GM23338 (cell line): ENCODE results near the gene BRD7.

Source experiments
- CREB1 ChIP-seq: fragments of 250-450 bp; sonication (Bioruptor Pico); IDR thresholded peaks from 2 replicates; pipeline ENCODE4 v1.5.0; 2020; ENCODE audit warnings: low read depth, mild to moderate bottlenecking, moderate library complexity
- EZH2 ChIP-seq: fragments of 200-600 bp; sonication (generic); IDR thresholded peaks from one replicate; pipeline ENCODE4 v1.8.0; 2017; ENCODE audit warnings: antibody characterized with exemption, mild to moderate bottlenecking, low read depth; ENCODE audit not compliant: unreplicated experiment
- EZH2phosphoT487 ChIP-seq: fragments of 200-600 bp; sonication (generic); IDR thresholded peaks from one replicate; pipeline ENCODE4 v1.8.1; 2018; ENCODE audit warnings: antibody characterized with exemption; ENCODE audit not compliant: unreplicated experiment
- JUNB ChIP-seq: IDR thresholded peaks from one replicate; pipeline ENCODE4 v1.6.1; 2016; ENCODE audit warnings: antibody characterized with exemption; ENCODE audit not compliant: unreplicated experiment
- POLR2AphosphoS5 ChIP-seq: IDR thresholded peaks from 2 replicates; pipeline ENCODE4 v1.6.1; 2016; ENCODE audit warnings: antibody characterized with exemption, low read depth
- STAT1 ChIP-seq: IDR thresholded peaks from one replicate; pipeline ENCODE4 v1.6.1; 2016; ENCODE audit warnings: antibody characterized with exemption; ENCODE audit not compliant: unreplicated experiment
- ZNF331 ChIP-seq: fragments of 250-450 bp; sonication (Bioruptor Pico); IDR thresholded peaks from 2 replicates; pipeline ENCODE4 v1.5.0; 2020; ENCODE audit warnings: low read depth, mild to moderate bottlenecking, moderate library complexity
- TF ChIP-seq, protein P1 (sequence below), 2 experiments: fragments of 200-600 bp in 1 of 2; sonication (generic) in 1 of 2; conservative IDR thresholded peaks; 2 replicates each; pipeline versions ENCODE4 v1.5.1 to v1.6.1; 2016 to 2017; ENCODE audit warnings: antibody characterized with exemption in 2 of 2, low read depth in 2 of 2, mild to moderate bottlenecking in 2 of 2, moderate library complexity in 1 of 2
- TF ChIP-seq, protein P2 (sequence below): IDR thresholded peaks from one replicate; pipeline ENCODE4 v1.6.1; 2018; ENCODE audit warnings: antibody characterized with exemption; ENCODE audit not compliant: unreplicated experiment
- TF ChIP-seq, protein P3 (sequence below): IDR thresholded peaks from 2 replicates; pipeline ENCODE4 v1.6.1; 2016; ENCODE audit warnings: antibody characterized with exemption
- TF ChIP-seq, protein P4 (sequence below): fragments of 250-450 bp; sonication (Bioruptor Pico); IDR thresholded peaks from 2 replicates; pipeline ENCODE4 v1.5.0; 2020; ENCODE audit warnings: mild to moderate bottlenecking, moderate library complexity

DNA sequence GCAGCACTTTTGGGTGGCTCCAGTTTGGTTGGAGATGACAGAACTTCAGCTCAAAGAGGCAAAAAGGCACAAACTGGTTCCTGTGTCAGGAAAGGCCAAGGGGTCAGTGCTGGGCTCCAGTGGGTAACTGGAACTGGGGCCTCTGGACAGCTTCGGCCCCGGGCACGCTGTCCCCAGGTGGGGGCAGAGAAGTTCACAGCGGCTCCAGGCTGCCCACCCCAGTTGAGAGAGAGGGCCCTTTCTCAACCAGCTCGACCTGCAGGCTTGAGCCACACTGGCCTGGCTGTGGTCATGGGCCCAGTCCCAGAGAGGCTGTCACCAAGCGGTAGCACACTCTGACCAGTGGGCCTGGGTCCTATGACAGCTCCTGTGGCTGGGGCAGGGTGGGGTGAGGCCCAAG, 77.9 kb downstream of the BRD7 start:
- TF ChIP-seq POLR2AphosphoS5 (no peak), ZNF331 (CRISPR knock-in tag) (no peak), CREB1 (no peak), EZH2 (no peak), EZH2phosphoT487 (no peak), JUNB (no peak), STAT1 (no peak)
- TF ChIP-seq, protein P1, sequence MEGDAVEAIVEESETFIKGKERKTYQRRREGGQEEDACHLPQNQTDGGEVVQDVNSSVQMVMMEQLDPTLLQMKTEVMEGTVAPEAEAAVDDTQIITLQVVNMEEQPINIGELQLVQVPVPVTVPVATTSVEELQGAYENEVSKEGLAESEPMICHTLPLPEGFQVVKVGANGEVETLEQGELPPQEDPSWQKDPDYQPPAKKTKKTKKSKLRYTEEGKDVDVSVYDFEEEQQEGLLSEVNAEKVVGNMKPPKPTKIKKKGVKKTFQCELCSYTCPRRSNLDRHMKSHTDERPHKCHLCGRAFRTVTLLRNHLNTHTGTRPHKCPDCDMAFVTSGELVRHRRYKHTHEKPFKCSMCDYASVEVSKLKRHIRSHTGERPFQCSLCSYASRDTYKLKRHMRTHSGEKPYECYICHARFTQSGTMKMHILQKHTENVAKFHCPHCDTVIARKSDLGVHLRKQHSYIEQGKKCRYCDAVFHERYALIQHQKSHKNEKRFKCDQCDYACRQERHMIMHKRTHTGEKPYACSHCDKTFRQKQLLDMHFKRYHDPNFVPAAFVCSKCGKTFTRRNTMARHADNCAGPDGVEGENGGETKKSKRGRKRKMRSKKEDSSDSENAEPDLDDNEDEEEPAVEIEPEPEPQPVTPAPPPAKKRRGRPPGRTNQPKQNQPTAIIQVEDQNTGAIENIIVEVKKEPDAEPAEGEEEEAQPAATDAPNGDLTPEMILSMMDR (conservative IDR thresholded peaks at IDR 0.05; ENCODE audit: low read depth in 2 of 2), result no peak
- TF ChIP-seq, protein P2, sequence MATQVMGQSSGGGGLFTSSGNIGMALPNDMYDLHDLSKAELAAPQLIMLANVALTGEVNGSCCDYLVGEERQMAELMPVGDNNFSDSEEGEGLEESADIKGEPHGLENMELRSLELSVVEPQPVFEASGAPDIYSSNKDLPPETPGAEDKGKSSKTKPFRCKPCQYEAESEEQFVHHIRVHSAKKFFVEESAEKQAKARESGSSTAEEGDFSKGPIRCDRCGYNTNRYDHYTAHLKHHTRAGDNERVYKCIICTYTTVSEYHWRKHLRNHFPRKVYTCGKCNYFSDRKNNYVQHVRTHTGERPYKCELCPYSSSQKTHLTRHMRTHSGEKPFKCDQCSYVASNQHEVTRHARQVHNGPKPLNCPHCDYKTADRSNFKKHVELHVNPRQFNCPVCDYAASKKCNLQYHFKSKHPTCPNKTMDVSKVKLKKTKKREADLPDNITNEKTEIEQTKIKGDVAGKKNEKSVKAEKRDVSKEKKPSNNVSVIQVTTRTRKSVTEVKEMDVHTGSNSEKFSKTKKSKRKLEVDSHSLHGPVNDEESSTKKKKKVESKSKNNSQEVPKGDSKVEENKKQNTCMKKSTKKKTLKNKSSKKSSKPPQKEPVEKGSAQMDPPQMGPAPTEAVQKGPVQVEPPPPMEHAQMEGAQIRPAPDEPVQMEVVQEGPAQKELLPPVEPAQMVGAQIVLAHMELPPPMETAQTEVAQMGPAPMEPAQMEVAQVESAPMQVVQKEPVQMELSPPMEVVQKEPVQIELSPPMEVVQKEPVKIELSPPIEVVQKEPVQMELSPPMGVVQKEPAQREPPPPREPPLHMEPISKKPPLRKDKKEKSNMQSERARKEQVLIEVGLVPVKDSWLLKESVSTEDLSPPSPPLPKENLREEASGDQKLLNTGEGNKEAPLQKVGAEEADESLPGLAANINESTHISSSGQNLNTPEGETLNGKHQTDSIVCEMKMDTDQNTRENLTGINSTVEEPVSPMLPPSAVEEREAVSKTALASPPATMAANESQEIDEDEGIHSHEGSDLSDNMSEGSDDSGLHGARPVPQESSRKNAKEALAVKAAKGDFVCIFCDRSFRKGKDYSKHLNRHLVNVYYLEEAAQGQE, result no peak
- TF ChIP-seq, protein P3, sequence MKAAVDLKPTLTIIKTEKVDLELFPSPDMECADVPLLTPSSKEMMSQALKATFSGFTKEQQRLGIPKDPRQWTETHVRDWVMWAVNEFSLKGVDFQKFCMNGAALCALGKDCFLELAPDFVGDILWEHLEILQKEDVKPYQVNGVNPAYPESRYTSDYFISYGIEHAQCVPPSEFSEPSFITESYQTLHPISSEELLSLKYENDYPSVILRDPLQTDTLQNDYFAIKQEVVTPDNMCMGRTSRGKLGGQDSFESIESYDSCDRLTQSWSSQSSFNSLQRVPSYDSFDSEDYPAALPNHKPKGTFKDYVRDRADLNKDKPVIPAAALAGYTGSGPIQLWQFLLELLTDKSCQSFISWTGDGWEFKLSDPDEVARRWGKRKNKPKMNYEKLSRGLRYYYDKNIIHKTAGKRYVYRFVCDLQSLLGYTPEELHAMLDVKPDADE, result no peak
- TF ChIP-seq, protein P4, sequence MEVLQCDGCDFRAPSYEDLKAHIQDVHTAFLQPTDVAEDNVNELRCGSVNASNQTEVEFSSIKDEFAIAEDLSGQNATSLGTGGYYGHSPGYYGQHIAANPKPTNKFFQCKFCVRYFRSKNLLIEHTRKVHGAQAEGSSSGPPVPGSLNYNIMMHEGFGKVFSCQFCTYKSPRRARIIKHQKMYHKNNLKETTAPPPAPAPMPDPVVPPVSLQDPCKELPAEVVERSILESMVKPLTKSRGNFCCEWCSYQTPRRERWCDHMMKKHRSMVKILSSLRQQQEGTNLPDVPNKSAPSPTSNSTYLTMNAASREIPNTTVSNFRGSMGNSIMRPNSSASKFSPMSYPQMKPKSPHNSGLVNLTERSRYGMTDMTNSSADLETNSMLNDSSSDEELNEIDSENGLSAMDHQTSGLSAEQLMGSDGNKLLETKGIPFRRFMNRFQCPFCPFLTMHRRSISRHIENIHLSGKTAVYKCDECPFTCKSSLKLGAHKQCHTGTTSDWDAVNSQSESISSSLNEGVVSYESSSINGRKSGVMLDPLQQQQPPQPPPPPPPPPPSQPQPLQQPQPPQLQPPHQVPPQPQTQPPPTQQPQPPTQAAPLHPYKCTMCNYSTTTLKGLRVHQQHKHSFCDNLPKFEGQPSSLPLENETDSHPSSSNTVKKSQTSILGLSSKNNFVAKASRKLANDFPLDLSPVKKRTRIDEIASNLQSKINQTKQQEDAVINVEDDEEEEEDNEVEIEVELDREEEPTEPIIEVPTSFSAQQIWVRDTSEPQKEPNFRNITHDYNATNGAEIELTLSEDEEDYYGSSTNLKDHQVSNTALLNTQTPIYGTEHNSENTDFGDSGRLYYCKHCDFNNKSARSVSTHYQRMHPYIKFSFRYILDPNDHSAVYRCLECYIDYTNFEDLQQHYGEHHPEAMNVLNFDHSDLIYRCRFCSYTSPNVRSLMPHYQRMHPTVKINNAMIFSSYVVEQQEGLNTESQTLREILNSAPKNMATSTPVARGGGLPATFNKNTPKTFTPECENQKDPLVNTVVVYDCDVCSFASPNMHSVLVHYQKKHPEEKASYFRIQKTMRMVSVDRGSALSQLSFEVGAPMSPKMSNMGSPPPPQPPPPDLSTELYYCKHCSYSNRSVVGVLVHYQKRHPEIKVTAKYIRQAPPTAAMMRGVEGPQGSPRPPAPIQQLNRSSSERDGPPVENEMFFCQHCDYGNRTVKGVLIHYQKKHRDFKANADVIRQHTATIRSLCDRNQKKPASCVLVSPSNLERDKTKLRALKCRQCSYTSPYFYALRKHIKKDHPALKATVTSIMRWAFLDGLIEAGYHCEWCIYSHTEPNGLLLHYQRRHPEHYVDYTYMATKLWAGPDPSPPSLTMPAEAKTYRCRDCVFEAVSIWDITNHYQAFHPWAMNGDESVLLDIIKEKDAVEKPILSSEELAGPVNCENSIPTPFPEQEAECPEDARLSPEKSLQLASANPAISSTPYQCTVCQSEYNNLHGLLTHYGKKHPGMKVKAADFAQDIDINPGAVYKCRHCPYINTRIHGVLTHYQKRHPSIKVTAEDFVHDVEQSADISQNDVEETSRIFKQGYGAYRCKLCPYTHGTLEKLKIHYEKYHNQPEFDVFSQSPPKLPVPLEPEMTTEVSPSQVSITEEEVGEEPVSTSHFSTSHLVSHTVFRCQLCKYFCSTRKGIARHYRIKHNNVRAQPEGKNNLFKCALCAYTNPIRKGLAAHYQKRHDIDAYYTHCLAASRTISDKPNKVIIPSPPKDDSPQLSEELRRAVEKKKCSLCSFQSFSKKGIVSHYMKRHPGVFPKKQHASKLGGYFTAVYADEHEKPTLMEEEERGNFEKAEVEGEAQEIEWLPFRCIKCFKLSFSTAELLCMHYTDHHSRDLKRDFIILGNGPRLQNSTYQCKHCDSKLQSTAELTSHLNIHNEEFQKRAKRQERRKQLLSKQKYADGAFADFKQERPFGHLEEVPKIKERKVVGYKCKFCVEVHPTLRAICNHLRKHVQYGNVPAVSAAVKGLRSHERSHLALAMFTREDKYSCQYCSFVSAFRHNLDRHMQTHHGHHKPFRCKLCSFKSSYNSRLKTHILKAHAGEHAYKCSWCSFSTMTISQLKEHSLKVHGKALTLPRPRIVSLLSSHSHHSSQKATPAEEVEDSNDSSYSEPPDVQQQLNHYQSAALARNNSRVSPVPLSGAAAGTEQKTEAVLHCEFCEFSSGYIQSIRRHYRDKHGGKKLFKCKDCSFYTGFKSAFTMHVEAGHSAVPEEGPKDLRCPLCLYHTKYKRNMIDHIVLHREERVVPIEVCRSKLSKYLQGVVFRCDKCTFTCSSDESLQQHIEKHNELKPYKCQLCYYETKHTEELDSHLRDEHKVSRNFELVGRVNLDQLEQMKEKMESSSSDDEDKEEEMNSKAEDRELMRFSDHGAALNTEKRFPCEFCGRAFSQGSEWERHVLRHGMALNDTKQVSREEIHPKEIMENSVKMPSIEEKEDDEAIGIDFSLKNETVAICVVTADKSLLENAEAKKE (CRISPR knock-in tag), result no peak
